ENCODE measurements around the gene SPA17.

DNA sequence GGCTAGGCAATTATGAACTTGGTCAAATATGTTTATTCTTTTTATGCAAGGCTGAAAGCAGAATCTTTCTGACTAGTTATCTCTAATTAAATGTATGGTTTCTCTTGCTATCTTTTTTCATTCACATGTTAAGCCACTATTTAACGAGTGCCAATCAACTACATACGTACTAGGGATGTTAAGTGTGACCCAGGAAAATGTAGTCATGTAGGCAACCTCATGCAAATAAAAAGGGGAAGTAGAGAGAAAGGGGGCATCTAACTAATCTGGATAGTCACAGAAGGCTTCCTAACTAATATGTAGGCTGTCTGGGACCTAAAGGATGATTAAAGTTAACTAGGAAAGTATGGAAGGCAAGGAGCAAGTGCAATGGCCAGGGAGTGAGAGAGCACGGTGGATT, 27.6 kb upstream of the SPA17 start:
- TF ChIP-seq, protein P1, sequence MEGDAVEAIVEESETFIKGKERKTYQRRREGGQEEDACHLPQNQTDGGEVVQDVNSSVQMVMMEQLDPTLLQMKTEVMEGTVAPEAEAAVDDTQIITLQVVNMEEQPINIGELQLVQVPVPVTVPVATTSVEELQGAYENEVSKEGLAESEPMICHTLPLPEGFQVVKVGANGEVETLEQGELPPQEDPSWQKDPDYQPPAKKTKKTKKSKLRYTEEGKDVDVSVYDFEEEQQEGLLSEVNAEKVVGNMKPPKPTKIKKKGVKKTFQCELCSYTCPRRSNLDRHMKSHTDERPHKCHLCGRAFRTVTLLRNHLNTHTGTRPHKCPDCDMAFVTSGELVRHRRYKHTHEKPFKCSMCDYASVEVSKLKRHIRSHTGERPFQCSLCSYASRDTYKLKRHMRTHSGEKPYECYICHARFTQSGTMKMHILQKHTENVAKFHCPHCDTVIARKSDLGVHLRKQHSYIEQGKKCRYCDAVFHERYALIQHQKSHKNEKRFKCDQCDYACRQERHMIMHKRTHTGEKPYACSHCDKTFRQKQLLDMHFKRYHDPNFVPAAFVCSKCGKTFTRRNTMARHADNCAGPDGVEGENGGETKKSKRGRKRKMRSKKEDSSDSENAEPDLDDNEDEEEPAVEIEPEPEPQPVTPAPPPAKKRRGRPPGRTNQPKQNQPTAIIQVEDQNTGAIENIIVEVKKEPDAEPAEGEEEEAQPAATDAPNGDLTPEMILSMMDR (IDR thresholded peaks at IDR 0.05), result no peak
- TF ChIP-seq POLR2A (IDR thresholded peaks at IDR 0.05) (no peak), POLR2AphosphoS5 (IDR thresholded peaks at IDR 0.05) (no peak)

Measured in sigmoid colon (tissue), 4 donors.